Endothelial cell of umbilical vein (primary cell): ENCODE measurements around the gene SKAP1.

Experiments used
- CTCF ChIP-seq, 2 donors: IDR thresholded peaks; 1 replicate in 1 of 2; 2 replicates in 1 of 2; pipeline ENCODE4 v1.5.1; 2011; ENCODE audit warnings: low read length in 2 of 2, mild to moderate bottlenecking in 2 of 2, moderate library complexity in 2 of 2, control low read depth in 1 of 2, inconsistent platforms in 1 of 2, low read depth in 1 of 2; ENCODE audit not compliant: insufficient read depth in 1 of 2; ENCODE audit errors: extremely low read depth in 1 of 2
- POLR2A ChIP-seq: IDR thresholded peaks from 2 replicates; pipeline ENCODE4 v1.6.1; 2012; ENCODE audit warnings: low read depth, mild to moderate bottlenecking, control low read depth, low read length

GRCh38 chr17:48330421-48330820 lies 99.6 kb downstream of the SKAP1 start:
- TF ChIP-seq CTCF (IDR thresholded peaks at IDR 0.05; ENCODE audit: extremely low read depth in 1 of 2, insufficient read depth in 1 of 2, low read depth in 1 of 2, low read length in 2 of 2) (no peak), POLR2A (no peak)
